ENCODE data around the gene DMXL1.

The DMXL1 gene

GRCh38 chr5:119269061-119269944 lies 198.4 kb downstream of the DMXL1 start:
- peak; percentile 15 for DNase-seq (ENCODE audit: low spot score)

GRCh38 chr5:119270121-119270565 lies 199.3 kb downstream of the DMXL1 start:
- no peak for DNase-seq (ENCODE audit: low spot score)

- DNase-seq (ENCODE audit: low spot score), result no peak
These were observed 200.3 kb downstream of the DMXL1 start for GRCh38 chr5:119270960-119271757.

GRCh38 chr5:119271758-119272730 lies 201.2 kb downstream of the DMXL1 start:
- DNase-seq (ENCODE audit: low spot score), result no peak

- no peak for DNase-seq (ENCODE audit: low spot score)
These were observed 202.5 kb downstream of the DMXL1 start for GRCh38 chr5:119273391-119273839.

GRCh38 chr5:119274030-119274766 lies 203.3 kb downstream of the DMXL1 start:
- DNase-seq (ENCODE audit: low spot score), result no peak

GRCh38 chr5:119274767-119275130 lies 203.9 kb downstream of the DMXL1 start:
- DNase-seq (ENCODE audit: low spot score), result no peak

GRCh38 chr5:119275146-119275545 lies 204.3 kb downstream of the DMXL1 start:
- no peak for DNase-seq (ENCODE audit: low spot score)

- DNase-seq (ENCODE audit: low spot score), result no peak
These were observed 204.8 kb downstream of the DMXL1 start for GRCh38 chr5:119275601-119276173.

- no peak for DNase-seq (ENCODE audit: low spot score)
These were observed 206.1 kb downstream of the DMXL1 start for GRCh38 chr5:119276978-119277377.

GRCh38 chr5:119279093-119279492 lies 208.2 kb downstream of the DMXL1 start:
- no peak for DNase-seq (ENCODE audit: low spot score)

- no peak for DNase-seq (ENCODE audit: low spot score)
These were observed 209.5 kb downstream of the DMXL1 start for GRCh38 chr5:119280380-119280779.

- DNase-seq (ENCODE audit: low spot score), result no peak
These were observed 211.7 kb downstream of the DMXL1 start for GRCh38 chr5:119282628-119283027.

- no peak for DNase-seq (ENCODE audit: low spot score)
These were observed 213.1 kb downstream of the DMXL1 start for GRCh38 chr5:119284031-119284430.

- DNase-seq (ENCODE audit: low spot score), result no peak
These were observed 214.4 kb downstream of the DMXL1 start for GRCh38 chr5:119285070-119285916.

GRCh38 chr5:119286511-119287488 lies 215.9 kb downstream of the DMXL1 start:
- no peak for DNase-seq (ENCODE audit: low spot score)

- DNase-seq (ENCODE audit: low spot score), result no peak
These were observed 216.7 kb downstream of the DMXL1 start for GRCh38 chr5:119287547-119288111.

GRCh38 chr5:119288379-119289033 lies 217.6 kb downstream of the DMXL1 start:
- DNase-seq (ENCODE audit: low spot score), result no peak
